Testis (tissue), 2 donors: ENCODE data around the gene AKAP14.
"Not testable (repeated sequence)": the region's sequence is repeated elsewhere in the genome, so short reads cannot be mapped to it uniquely, and the experiment has no call there.

Experiments
- CTCF ChIP-seq, 3 experiments: fragments of 450-650 bp in 2 of 3; fragments of 200-600 bp in 1 of 3; sonication (generic) in 1 of 3; IDR thresholded peaks; one replicate each; pipeline ENCODE4 v1.5.1; 2016 to 2019; ENCODE audit warnings: antibody characterized with exemption in 3 of 3, mild to moderate bottlenecking in 2 of 3, moderate library complexity in 1 of 3
- POLR2A ChIP-seq: fragments of 450-650 bp; IDR thresholded peaks from one replicate; pipeline ENCODE4 v1.6.1; 2017; ENCODE audit warnings: antibody characterized with exemption, mild to moderate bottlenecking, moderate library complexity

GRCh38 chrX:119922391-119922790, 26.7 kb downstream of the AKAP14 start:
- TF ChIP-seq CTCF (IDR thresholded peaks at IDR 0.05); POLR2A: not testable (repeated sequence)
